ENCODE results near the gene SERPIND1. TPM values are rescaled to one million over a fixed set of nuclear protein-coding genes. Genes with fewer than 3 reads are reported as not detected.
"Not testable (repeated sequence)": the region's sequence is repeated elsewhere in the genome, so short reads cannot be mapped to it uniquely, and the experiment has no call there.

The SERPIND1 gene, protein sequence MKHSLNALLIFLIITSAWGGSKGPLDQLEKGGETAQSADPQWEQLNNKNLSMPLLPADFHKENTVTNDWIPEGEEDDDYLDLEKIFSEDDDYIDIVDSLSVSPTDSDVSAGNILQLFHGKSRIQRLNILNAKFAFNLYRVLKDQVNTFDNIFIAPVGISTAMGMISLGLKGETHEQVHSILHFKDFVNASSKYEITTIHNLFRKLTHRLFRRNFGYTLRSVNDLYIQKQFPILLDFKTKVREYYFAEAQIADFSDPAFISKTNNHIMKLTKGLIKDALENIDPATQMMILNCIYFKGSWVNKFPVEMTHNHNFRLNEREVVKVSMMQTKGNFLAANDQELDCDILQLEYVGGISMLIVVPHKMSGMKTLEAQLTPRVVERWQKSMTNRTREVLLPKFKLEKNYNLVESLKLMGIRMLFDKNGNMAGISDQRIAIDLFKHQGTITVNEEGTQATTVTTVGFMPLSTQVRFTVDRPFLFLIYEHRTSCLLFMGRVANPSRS
- not detected for total RNA-seq

DNA sequence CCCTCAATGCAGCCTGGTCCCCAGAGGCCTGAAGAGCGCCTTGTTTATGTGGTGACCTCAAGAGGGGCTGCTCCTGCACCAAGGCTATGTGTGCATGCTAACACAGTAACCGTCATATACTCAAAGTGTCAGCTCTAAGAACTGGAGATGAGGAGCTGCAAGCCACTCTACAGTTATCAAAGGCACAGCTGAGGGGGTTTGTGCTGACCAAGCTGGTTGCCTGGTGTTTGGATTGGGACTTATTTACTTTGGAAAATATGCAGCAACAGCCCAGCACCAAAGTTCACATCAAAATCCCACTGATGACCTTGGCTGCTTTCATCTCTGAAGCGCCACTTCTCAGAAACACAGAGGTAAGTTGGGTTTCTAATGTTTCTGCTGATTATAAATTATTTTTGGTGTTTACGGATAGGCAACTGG is at the start of gene SERPIND1:
Gene SERPIND1, plus strand, starts transcription at position 321 of the 420 bp plus-strand sequence. CDS start 5,200 bp downstream, outside the sequence.
- Mint-ChIP-seq H3K4me1 (ENCODE audit: low read depth) (peaks cover 2% of the 10 kb centered on the region), H3K9me3 (no peaks in the 10 kb centered on the region), H3K27ac (no peak within 1 kb of the TSS), H3K27me3 (ENCODE audit: low read depth) (no peaks in the 10 kb centered on the region), H3K4me3 (no peak within 1 kb of the TSS), H3K36me3 (ENCODE audit: low read depth) (peaks cover 3% of the 10 kb centered on the region)
- CTCF ChIA-PET: interaction anchor here (0.7 to 1.7 kb wide), 3 partner anchors 10 to 1412 kb away, joined by 3 to 6 read pairs (median 4); no protein-coding TSS in a partner anchor
- DNase-seq: no peak
- intact Hi-C loops (cut with micrococcal nuclease): no loop called here

DNA sequence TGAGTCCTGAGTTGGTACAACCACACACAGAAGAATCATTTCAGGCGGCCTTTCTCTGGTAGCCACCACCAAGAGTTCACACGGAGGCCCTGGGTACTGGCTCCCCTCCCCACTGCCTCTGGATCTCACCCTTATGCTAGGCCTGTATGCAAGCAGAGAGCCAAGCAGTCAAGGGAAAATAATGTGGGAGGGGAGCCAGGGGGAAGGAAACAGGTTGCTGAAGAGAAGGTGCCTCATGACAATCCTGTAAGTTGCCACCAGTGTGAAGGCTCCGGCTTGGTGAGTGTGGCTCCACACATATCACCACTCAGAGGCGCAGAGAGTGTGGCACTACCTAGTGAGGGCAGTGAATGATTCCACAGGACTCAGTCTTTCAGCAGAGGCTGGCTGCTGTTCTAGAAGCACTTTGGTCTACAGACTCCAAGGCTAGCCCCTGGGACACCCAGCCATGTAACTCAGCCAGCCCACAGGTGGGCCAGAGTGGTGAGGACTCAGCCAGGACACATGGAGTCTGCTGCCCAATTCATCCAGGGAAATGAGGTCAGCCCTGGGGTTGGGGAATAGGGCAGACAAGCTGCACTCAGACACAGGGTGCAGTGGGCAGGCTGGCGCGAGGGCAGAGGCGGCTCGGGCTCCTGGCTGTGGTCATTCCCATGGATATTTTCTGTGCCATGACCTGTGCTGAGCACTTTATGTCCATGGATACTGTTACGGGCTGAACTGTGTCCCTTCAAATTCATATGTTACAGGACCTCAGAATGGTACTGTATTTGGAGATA is 49.0 kb upstream of the SERPIND1 start:
- Mint-ChIP-seq H3K4me1 (ENCODE audit: low read depth) (no peaks in the 10 kb centered on the region), H3K27me3 (ENCODE audit: low read depth) (no peaks in the 10 kb centered on the region), H3K27ac (no peak overlapping the region), H3K9me3 (no peaks in the 10 kb centered on the region), H3K4me3 (no peak overlapping the region), H3K36me3 (ENCODE audit: low read depth) (peaks cover 6% of the 10 kb centered on the region)
- CTCF ChIA-PET: interaction anchor here (0.6 kb wide), 1 partner anchor 307 kb away, joined by 3 read pairs; no protein-coding TSS in a partner anchor
- intact Hi-C loops (cut with micrococcal nuclease): no loop called here
- DNase-seq: no peak

DNA sequence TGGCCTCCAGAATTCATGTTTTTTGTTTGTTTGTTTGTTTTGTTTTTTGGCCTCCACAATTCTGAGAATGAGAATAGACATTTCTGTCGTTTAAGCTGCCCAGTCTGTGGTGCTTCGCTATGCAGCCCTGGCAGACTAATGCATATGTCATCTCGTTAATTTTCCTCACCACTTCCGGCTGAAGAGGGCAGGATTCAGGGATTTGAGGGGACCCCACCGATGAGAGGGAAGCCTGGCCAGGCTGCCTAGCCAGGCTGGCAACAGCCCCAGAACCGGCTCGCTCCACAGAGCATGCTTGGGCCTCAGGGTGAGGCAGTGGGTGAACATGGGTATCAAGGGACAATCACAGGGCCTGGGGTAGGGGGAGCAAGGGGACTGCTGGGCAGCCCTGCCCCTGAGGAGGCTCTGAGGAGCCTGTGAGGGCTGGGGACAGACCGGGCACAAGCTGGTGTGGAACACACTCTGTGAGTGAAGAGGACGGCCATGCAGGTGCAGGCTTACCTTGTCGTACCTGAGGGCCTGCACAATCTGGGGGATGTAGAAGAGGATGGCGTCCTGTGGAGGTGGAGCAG is 47.8 kb upstream of the SERPIND1 start:
- Mint-ChIP-seq H3K4me3 (no peak overlapping the region), H3K4me1 (ENCODE audit: low read depth) (no peaks in the 10 kb centered on the region), H3K27ac (no peak overlapping the region), H3K9me3 (no peaks in the 10 kb centered on the region), H3K27me3 (ENCODE audit: low read depth) (no peaks in the 10 kb centered on the region), H3K36me3 (ENCODE audit: low read depth) (peaks cover 6% of the 10 kb centered on the region)
- intact Hi-C loops (cut with micrococcal nuclease): no loop called here
- DNase-seq: no peak
- CTCF ChIA-PET: no interaction called here

DNA sequence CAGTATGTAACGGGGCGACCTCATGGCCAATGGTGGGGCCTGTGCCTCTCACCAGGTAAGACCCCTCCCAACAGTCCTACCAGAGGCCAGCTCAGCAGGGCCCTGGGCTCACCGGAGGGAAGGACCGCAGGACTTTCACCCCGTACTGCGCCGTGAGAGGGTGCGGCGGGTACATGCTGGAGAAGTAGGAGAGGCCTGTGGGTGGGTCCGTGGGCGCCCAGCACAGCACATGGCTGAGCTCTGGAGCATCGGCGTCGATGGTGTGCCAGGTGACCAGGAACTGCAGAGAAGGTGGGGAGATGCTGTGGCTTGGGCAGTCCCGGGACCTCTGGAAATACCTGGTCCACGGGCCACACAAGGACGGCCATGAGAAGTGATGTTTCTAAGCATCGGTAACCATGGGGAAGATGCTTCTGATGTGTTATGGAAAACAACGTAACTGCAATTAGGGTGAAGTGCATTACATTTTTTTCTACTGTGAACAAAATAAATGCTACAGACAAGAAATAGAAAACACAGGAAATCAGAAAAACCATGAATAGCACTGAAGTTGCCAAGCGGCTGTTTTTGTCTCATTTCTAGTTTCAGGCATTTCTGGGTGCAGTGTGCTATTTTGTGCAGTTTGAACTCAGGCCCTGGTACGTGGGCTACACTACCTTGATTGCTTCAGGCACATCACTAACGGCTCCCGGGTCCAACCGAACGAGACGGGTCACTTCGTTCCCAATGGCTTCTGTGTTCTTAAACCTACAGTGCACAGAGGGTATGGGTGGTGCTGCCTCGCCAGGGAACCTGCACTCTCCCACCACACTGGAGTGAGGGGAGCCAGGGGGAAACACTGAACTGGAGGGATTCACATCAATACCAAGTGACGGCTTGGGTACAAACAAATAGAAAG is 46.5 kb upstream of the SERPIND1 start:
- H3K27ac Mint-ChIP-seq: no peak overlapping the region
- H3K27me3 Mint-ChIP-seq (ENCODE audit: low read depth): no peaks in the 10 kb centered on the region

DNA sequence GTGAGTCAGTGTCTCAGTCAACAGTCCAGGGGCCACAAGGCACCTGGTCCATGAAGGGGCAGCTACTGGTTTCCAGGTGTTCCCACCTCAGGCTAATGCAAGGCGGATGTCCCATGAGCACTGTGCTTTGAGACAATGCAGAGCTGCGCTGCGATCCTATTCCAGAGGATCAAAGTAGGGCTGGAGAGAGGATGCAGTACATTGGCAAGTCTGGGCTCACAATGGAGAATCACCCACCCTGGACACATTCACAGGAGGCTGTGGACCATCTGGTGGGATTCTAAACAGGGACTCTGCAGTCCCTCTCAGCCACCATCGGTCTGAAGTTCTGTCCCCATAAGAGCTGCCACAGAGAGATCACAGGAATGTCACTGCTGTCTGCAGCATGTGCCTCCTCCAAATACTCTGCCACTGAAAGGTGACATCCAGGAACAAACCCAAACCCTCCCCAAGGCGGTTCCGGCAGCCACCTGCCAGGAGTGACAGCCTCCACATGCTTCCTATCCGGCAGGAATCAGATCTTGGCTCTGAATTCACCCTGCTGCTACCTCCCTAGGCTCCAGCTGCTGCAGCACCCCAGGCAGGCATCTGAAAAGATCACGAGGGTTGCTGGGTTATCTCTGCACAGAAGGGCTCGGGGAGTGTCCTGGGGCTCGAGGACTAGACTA is 45.3 kb upstream of the SERPIND1 start:
- H3K4me3 Mint-ChIP-seq: no peak overlapping the region
- H3K4me1 Mint-ChIP-seq (ENCODE audit: low read depth): no peaks in the 10 kb centered on the region
- no peak for DNase-seq
- H3K27me3 Mint-ChIP-seq (ENCODE audit: low read depth): no peaks in the 10 kb centered on the region
- peaks cover 6% of the 10 kb centered on the region for H3K36me3 Mint-ChIP-seq (ENCODE audit: low read depth)
- intact Hi-C loops (cut with micrococcal nuclease): no loop called here
- CTCF ChIA-PET: interaction anchor here (0.6 kb wide), 1 partner anchor 13 kb away, joined by 3 read pairs; no protein-coding TSS in a partner anchor
- H3K27ac Mint-ChIP-seq: no peak overlapping the region
- no peaks in the 10 kb centered on the region for H3K9me3 Mint-ChIP-seq

More for the DNA sequence above, 46.5 kb upstream of the SERPIND1 start:
- DNase-seq: no peak
- Mint-ChIP-seq H3K9me3 (no peaks in the 10 kb centered on the region), H3K4me3 (no peak overlapping the region), H3K4me1 (ENCODE audit: low read depth) (no peaks in the 10 kb centered on the region), H3K36me3 (ENCODE audit: low read depth) (peaks cover 6% of the 10 kb centered on the region)
- CTCF ChIA-PET: no interaction called here
- intact Hi-C loops (cut with micrococcal nuclease): no loop called here

DNA sequence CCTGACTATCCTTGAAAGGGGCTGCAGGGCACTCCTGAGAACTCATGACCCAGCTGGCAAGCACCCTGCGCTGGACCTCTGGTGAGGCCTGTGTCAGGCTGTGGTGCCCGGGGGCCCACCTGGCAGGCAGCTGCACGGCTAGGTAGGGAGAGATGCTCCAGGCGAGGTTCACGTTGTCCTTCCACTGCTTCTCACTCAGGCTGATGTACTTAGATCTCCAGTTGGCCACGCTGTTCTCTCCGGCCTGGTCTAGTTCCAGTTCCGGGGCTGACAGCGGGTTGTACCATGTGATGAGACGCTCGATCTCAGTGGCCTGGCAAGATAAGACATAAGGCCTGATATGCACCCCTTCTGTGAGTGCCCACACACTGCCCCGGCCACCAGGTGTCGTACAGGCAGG is 44.7 kb upstream of the SERPIND1 start:
- Mint-ChIP-seq H3K4me3 (no peak overlapping the region), H3K27me3 (ENCODE audit: low read depth) (no peaks in the 10 kb centered on the region), H3K36me3 (ENCODE audit: low read depth) (peaks cover 6% of the 10 kb centered on the region), H3K9me3 (no peaks in the 10 kb centered on the region), H3K27ac (no peak overlapping the region), H3K4me1 (ENCODE audit: low read depth) (no peaks in the 10 kb centered on the region)
- intact Hi-C loops (cut with micrococcal nuclease): no loop called here
- DNase-seq: no peak
- CTCF ChIA-PET: no interaction called here

DNA sequence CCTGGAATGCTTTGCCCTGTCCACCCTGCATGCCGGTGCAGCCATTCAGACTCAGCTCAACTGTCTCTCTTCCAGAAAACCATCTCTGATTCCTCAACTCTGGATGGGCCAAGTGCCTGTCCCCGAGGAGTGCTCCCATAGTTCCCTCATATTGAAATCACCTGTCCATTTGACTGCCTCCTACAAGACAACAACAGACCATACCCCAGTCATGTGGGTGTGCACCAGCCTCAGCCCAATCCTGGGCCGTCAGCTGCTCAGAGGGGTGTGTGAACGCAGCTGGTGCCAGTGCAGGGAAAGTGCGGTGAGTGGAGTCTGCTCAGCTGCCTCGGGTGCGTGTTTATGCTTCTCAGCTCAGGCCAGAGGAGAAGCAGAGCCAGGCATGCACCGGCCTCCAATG is 41.5 kb upstream of the SERPIND1 start:
- H3K4me3 Mint-ChIP-seq; CTCF ChIA-PET; H3K27ac Mint-ChIP-seq; H3K27me3 Mint-ChIP-seq (ENCODE audit: low read depth); H3K4me1 Mint-ChIP-seq (ENCODE audit: low read depth); H3K36me3 Mint-ChIP-seq (ENCODE audit: low read depth); H3K9me3 Mint-ChIP-seq; intact Hi-C loops (cut with micrococcal nuclease); DNase-seq: not testable (repeated sequence)

DNA sequence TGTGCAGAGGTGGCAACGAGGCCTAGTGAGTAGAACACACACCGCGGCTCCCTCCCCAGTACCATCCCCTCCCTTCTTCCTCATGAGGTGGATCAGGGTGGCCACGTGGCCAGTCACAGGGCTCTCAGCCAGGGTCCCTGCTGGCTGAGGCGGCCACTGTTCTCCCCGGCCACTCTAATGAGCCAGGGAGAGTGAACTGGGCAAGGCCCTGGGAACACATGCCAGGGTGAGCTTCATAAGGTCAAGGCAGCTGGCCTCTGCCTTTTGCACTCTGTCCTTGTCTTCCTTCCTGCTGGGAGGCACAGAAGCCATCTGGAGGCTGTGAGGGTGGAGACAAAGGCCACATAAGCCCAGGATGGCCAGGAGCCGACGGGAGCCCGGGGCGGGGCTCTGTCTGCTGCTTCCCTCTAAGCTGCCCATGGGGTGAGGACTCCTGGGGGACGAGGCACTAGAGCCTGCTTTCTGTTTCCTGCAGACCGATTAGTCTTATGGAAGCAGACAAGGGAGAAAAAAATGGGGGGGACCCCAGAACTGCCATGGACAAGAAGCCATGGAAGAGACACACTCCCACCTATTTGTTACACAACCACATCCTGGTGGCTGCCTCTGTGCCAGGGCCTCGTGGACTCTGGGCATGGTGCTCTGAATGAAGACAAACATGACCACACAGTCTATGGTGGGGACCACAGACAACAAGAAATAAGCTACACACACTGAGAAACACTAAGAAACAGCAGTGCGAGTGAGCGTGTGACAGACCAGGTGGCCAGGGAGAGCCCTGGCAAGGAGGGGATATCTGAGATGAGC is 38.4 kb upstream of the SERPIND1 start:
- H3K4me1 Mint-ChIP-seq (ENCODE audit: low read depth); H3K9me3 Mint-ChIP-seq; H3K36me3 Mint-ChIP-seq (ENCODE audit: low read depth); DNase-seq; H3K4me3 Mint-ChIP-seq; H3K27ac Mint-ChIP-seq; intact Hi-C loops (cut with micrococcal nuclease); H3K27me3 Mint-ChIP-seq (ENCODE audit: low read depth): not testable (repeated sequence)
- CTCF ChIA-PET: interaction anchor here (0.7 kb wide), 1 partner anchor 49 kb away, joined by 3 read pairs; no protein-coding TSS in a partner anchor

DNA sequence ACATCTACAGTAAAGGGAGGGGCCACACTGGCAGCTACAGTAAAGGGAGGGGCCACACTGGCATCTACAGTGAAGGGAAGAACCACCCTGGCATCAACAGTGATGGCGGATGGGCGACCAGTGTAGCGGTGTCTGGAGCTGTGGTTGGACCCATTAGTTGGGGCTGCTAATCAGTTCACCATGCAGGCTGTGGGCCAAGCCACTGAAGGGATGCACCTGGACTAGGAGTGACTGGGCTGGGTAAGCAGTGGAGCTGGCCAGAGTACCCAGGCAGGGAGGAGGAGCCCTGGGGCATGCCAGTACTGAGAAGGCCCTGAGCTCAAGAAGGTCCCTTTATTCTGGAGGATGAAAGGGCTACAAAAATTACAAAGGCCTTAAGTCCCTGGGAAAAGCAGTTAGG is 37.0 kb upstream of the SERPIND1 start:
- H3K4me1 Mint-ChIP-seq (ENCODE audit: low read depth); intact Hi-C loops (cut with micrococcal nuclease); H3K27me3 Mint-ChIP-seq (ENCODE audit: low read depth); H3K9me3 Mint-ChIP-seq; CTCF ChIA-PET; H3K4me3 Mint-ChIP-seq; DNase-seq; H3K27ac Mint-ChIP-seq: not testable (repeated sequence)
- peaks cover 13% of the 10 kb centered on the region for H3K36me3 Mint-ChIP-seq (ENCODE audit: low read depth)

DNA sequence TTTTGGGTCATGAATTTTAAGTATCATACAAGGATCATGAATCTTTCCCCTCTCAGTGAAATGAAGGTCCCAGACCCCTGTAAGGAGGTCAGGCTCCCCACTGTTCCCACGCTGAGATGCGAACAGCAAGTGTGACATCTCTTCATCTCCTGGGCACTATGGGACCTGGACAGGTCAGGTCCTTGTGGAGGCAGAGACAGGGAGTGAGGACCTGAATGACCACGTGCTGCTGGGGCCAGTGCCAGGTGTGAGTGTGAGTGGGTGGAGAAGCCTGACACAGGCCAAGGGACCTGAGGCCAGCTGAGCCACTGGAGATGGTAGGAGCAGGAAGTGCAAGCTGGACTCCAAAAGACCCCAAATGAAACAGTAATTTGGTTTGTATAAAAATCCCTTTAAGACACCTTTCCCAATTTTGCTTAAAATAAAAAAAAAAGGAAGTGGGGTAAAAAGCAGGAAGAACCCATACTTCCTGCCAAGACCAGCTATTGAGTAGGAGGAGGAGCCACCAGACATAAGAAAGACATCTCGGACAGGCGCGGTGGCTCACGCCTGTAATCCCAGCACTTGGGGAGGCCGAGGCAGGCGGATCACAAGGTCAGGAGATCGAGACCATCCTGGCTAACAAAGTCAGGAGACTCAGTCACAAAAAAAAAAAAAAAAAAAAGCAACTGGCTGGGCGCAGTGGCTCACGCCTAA is 35.4 kb upstream of the SERPIND1 start:
- no peaks in the 10 kb centered on the region for H3K27me3 Mint-ChIP-seq (ENCODE audit: low read depth)
- H3K4me1 Mint-ChIP-seq (ENCODE audit: low read depth): peaks cover 1% of the 10 kb centered on the region
- no peak overlapping the region for H3K27ac Mint-ChIP-seq
- DNase-seq: no peak
- H3K4me3 Mint-ChIP-seq: no peak overlapping the region
- CTCF ChIA-PET: interaction anchor here (0.6 to 0.7 kb wide), 2 partner anchors 34 to 134 kb away, joined by 3 read pairs; no protein-coding TSS in a partner anchor
- intact Hi-C loops (cut with micrococcal nuclease): no loop called here
- H3K9me3 Mint-ChIP-seq: no peaks in the 10 kb centered on the region
- peaks cover 13% of the 10 kb centered on the region for H3K36me3 Mint-ChIP-seq (ENCODE audit: low read depth)

All from activated naive CD4-positive, alpha-beta T cell treated with anti-CD3 and anti-CD28 coated beads for 36 hours (primary cell).